ENCODE measurements around the gene BRI3.

GRCh38 chr7:98334081-98334480, 52.6 kb downstream of the BRI3 start:
- TF ChIP-seq, protein P1, sequence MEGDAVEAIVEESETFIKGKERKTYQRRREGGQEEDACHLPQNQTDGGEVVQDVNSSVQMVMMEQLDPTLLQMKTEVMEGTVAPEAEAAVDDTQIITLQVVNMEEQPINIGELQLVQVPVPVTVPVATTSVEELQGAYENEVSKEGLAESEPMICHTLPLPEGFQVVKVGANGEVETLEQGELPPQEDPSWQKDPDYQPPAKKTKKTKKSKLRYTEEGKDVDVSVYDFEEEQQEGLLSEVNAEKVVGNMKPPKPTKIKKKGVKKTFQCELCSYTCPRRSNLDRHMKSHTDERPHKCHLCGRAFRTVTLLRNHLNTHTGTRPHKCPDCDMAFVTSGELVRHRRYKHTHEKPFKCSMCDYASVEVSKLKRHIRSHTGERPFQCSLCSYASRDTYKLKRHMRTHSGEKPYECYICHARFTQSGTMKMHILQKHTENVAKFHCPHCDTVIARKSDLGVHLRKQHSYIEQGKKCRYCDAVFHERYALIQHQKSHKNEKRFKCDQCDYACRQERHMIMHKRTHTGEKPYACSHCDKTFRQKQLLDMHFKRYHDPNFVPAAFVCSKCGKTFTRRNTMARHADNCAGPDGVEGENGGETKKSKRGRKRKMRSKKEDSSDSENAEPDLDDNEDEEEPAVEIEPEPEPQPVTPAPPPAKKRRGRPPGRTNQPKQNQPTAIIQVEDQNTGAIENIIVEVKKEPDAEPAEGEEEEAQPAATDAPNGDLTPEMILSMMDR (IDR thresholded peaks at IDR 0.05) = no peak
- TF ChIP-seq POLR2A (IDR thresholded peaks at IDR 0.05) = no peak
